ENCODE results near the gene SNTG2. TPM values are rescaled to one million over a fixed set of nuclear protein-coding genes. Genes with fewer than 3 reads are reported as not detected.

The SNTG2 gene
- total RNA-seq, 1 donor from 2014 or later, result 11.8 TPM

DNA sequence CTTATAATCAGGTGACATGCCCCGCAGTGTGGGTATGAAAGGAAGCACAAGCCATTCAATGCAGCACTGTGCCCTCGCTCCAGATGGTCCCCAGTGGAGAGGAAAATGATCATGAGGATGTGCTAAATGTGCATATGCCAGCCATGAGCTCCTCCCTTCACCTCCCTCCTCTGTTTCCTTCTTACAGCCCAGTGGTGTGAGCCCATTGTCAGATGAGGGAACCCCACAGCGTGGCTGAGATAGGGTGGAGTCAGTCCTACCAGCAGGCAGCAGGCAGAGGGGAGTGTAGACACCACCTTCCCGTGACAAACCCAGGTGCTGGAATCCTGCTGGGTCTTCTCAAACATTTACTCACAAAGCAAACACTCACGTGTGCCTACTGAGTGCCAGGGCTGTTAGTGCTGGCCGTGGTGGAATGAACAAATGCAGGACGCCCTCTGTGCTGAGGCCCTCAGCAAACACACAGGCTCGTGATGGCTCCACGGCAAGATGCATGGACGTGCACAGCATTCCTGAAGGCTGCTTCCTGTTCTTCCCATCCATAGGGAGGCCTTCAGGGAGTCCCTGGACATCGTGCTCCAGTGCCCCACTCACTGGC is 280.9 kb downstream of the SNTG2 start:
- Histone ChIP-seq H3K9me3 (no peaks in the 10 kb centered on the region), H3K27ac (no peak overlapping the region), H3K4me1 (no peaks in the 10 kb centered on the region), H3K4me3 (no peak overlapping the region), H3K36me3 (no peaks in the 10 kb centered on the region), H3K27me3 (no peaks in the 10 kb centered on the region)
- DNase-seq (ENCODE audit: extremely low spot score in 2 of 2), result no peak
- intact Hi-C loops (cut with DNase I), result no loop called here
- no peak for TF ChIP-seq POLR2AphosphoS5 (IDR thresholded peaks at IDR 0.05; ENCODE audit: insufficient read depth in 1 of 2, low read depth in 1 of 2)
- TF ChIP-seq, protein P1, sequence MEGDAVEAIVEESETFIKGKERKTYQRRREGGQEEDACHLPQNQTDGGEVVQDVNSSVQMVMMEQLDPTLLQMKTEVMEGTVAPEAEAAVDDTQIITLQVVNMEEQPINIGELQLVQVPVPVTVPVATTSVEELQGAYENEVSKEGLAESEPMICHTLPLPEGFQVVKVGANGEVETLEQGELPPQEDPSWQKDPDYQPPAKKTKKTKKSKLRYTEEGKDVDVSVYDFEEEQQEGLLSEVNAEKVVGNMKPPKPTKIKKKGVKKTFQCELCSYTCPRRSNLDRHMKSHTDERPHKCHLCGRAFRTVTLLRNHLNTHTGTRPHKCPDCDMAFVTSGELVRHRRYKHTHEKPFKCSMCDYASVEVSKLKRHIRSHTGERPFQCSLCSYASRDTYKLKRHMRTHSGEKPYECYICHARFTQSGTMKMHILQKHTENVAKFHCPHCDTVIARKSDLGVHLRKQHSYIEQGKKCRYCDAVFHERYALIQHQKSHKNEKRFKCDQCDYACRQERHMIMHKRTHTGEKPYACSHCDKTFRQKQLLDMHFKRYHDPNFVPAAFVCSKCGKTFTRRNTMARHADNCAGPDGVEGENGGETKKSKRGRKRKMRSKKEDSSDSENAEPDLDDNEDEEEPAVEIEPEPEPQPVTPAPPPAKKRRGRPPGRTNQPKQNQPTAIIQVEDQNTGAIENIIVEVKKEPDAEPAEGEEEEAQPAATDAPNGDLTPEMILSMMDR (IDR thresholded peaks at IDR 0.05), result no peak
- TF ChIP-seq POLR2A (IDR thresholded peaks at IDR 0.05), result no peak

DNA sequence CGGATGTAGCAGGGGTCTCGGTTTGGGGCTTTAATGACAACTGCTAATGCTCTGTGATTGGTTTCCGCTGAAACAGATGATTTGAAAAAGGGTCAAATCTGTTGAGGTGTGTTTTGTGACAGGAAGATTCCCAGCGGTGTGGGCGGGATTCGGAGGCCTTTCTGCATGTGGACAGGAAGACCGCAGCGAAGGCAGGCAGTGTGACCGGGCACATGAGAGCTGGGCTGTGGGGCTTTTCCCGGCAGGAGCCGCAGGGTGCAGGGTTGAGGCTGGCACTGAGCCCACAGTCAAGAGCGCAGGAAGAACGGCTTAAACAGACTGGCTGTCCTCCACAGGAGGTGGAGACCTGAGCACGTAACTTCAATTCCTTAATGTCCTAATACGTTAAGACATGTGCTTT is 282.6 kb downstream of the SNTG2 start:
- Histone ChIP-seq H3K4me3 (no peak overlapping the region), H3K4me1 (no peaks in the 10 kb centered on the region), H3K9me3 (no peaks in the 10 kb centered on the region), H3K27me3 (no peaks in the 10 kb centered on the region), H3K27ac (no peak overlapping the region), H3K36me3 (no peaks in the 10 kb centered on the region)
- intact Hi-C loops (cut with DNase I), result no loop called here
- TF ChIP-seq POLR2A (IDR thresholded peaks at IDR 0.05) (no peak), POLR2AphosphoS5 (IDR thresholded peaks at IDR 0.05; ENCODE audit: insufficient read depth in 1 of 2, low read depth in 1 of 2) (no peak)
- TF ChIP-seq, protein P1 (IDR thresholded peaks at IDR 0.05), result no peak
- DNase-seq (ENCODE audit: extremely low spot score in 2 of 2), result no peak

DNA sequence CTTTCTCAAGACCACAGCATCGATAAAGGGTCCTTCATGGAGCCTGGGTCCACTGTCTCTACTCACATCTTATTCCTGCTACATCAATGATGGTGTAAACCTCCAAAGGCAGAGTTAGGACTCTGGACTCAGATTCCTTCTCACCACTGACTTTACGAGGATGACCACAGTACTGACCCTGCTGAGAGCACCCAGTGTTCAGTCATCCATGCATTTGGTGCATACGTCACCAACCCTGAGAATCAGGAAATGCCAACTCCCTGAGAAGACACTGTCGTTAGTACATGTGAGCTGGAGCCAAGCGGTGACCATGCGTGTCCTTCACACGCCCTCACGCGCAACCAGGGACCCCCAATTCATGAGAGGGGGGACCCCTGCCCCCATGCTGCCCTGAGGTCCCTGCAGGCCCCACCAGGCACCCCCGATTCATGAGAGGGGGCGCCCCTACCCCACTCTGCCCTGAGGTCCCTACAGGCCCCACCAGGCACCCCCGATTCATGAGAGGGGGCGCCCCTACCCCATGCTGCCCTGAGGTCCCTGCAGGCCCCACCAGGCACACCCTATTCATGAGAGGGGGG is 284.2 kb downstream of the SNTG2 start:
- no peaks in the 10 kb centered on the region for H3K36me3 ChIP-seq
- no peak for TF ChIP-seq POLR2AphosphoS5 (IDR thresholded peaks at IDR 0.05; ENCODE audit: insufficient read depth in 1 of 2, low read depth in 1 of 2)
- TF ChIP-seq, protein P1 (IDR thresholded peaks at IDR 0.05), result no peak
- TF ChIP-seq POLR2A (IDR thresholded peaks at IDR 0.05), result no peak
- H3K4me3 ChIP-seq, result no peak overlapping the region
- no peak for DNase-seq (ENCODE audit: extremely low spot score in 2 of 2)
- no peaks in the 10 kb centered on the region for H3K4me1 ChIP-seq
- H3K9me3 ChIP-seq, result no peaks in the 10 kb centered on the region
- no peaks in the 10 kb centered on the region for H3K27me3 ChIP-seq
- intact Hi-C loops (cut with DNase I), result no loop called here
- no peak overlapping the region for H3K27ac ChIP-seq

DNA sequence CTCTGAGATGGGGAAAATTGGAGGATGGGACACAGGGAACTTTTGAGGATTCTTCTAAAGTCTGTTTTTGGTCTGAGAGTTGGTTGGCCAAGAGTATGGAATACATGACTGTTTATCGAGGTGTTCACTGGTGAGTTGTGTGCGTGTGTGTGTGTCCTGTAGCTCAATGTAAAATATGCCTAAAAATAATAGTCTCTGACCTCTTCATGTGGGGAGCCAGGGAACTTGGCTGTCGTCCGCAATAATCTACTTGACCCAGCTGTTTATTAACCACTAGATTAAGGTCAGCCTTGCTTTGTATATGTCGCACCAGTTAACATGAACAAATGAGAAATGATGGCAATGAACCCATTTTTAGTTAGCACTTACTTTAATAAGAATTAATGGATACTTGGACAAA is 285.2 kb downstream of the SNTG2 start:
- intact Hi-C loops (cut with DNase I), result no loop called here
- Histone ChIP-seq H3K27ac (no peak overlapping the region), H3K4me3 (no peak overlapping the region), H3K9me3 (no peaks in the 10 kb centered on the region), H3K4me1 (no peaks in the 10 kb centered on the region), H3K27me3 (no peaks in the 10 kb centered on the region), H3K36me3 (no peaks in the 10 kb centered on the region)
- DNase-seq (ENCODE audit: extremely low spot score in 2 of 2), result no peak
- no peak for TF ChIP-seq POLR2AphosphoS5 (IDR thresholded peaks at IDR 0.05; ENCODE audit: insufficient read depth in 1 of 2, low read depth in 1 of 2)
- TF ChIP-seq, protein P1 (IDR thresholded peaks at IDR 0.05), result no peak

DNA sequence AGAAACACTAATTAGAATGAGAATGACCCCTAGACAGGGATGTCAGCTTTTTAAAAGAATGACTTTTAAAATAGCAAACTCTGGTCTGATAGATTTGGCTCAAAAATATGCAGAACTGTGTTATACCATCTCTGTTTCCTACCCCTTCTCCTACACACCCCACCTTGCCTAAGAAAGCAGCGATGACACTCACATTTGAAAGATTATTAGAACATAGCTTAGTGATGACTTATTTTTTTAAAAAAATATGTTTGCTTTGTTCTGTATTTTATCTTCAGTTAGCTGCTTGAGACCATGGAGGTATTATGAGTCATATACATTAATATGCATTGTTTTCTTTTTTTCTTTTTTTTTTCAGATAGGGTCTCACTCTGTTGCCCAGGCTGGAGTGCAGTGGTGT is 286.0 kb downstream of the SNTG2 start:
- Histone ChIP-seq H3K4me1 (no peaks in the 10 kb centered on the region), H3K4me3 (no peak overlapping the region), H3K27ac (no peak overlapping the region), H3K36me3 (no peaks in the 10 kb centered on the region), H3K27me3 (no peaks in the 10 kb centered on the region), H3K9me3 (no peaks in the 10 kb centered on the region)
- intact Hi-C loops (cut with DNase I), result no loop called here
- no peak for DNase-seq (ENCODE audit: extremely low spot score in 2 of 2)
- TF ChIP-seq, protein P1 (IDR thresholded peaks at IDR 0.05), result no peak
- TF ChIP-seq POLR2A (IDR thresholded peaks at IDR 0.05) (no peak), POLR2AphosphoS5 (IDR thresholded peaks at IDR 0.05; ENCODE audit: insufficient read depth in 1 of 2, low read depth in 1 of 2) (no peak)
